Chondrocyte (in vitro differentiated cells): ENCODE measurements around the gene NDUFA8. TPM values are rescaled to one million over a fixed set of nuclear protein-coding genes. Genes with fewer than 3 reads are reported as not detected.

Experiments
- DNase-seq: peaks from one replicate; pipeline ENCODE4 v3.0.0; 2021; ENCODE audit warnings: mixed read lengths, low spot score
- H3K27ac Mint-ChIP-seq: one replicate; pipeline ENCODE4 v1.8.0; 2021; ENCODE audit warnings: mild to moderate bottlenecking, moderate library complexity, mixed read lengths; ENCODE audit not compliant: unreplicated experiment
- H3K27me3 Mint-ChIP-seq: 2 replicates; pipeline ENCODE4 v1.8.0; 2021; ENCODE audit warnings: low read depth, mixed read lengths
- H3K36me3 Mint-ChIP-seq: 2 replicates; pipeline ENCODE4 v1.8.0; 2021; ENCODE audit warnings: low read depth, mixed read lengths
- H3K4me1 Mint-ChIP-seq: 2 replicates; pipeline ENCODE4 v1.8.0; 2021; ENCODE audit warnings: low read depth, mild to moderate bottlenecking, mixed read lengths
- H3K4me3 Mint-ChIP-seq: one replicate; pipeline ENCODE4 v1.8.0; 2021; ENCODE audit warnings: mild to moderate bottlenecking, moderate library complexity, mixed read lengths; ENCODE audit not compliant: unreplicated experiment
- H3K9me3 Mint-ChIP-seq: 2 replicates; pipeline ENCODE4 v1.8.0; 2021; ENCODE audit warnings: low read depth, mixed read lengths
- total RNA-seq: library from RNA; stranded (reverse); gene quantifications from 3 replicates; pipeline ENCODE4 v1.2.1, GENCODE V29; 2021
- TF ChIP-seq, protein P1 (sequence below): fragments of 200-600 bp; sonication (generic); IDR thresholded peaks from 2 replicates; pipeline ENCODE4 v1.5.0; 2021; ENCODE audit warnings: antibody characterized with exemption, mild to moderate bottlenecking, moderate library complexity

NDUFA8 gene
- total RNA-seq, 1 donor from 2014 or later, result 47.9 TPM

DNA sequence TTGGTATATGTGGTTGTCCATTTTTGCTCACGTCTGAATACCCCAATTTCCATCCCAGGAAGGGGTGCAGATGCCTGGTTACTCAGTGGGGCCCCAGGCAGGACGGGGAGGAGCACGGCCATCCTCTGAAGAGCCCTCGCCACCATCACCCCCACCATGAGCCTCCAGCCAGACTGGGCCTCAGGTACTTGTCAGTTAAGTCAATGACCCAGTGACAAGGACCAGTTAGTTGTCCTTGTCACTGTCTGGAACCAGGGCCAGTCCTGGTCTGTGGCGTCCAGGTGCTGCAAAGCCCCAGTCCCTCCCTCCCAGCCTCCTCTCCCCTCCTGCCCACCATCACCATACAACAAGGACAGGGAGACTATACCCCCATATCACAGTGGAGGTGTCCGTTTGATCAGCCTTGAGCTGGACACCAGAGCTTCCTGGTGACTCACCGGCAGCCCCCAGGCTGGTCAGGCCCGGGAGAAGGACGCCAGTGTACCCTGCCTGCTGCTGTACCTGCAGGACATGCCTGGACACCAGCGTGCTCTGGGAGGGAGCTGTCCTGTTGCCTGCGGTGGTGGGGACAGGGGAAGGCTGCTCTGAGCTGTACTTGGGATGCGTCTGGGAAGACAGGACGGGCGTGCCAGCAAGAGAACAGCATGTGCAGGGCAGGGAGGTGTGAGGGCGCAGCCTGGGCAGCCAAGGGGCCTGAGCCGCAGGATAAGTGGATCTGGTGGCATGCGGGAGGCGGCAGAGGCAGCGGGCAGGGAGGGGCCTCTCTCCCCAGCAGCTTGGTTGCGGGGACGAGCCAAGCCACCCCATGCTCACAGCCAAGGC is 33.9 kb downstream of the NDUFA8 start:
- Mint-ChIP-seq H3K4me1 (peaks cover 19% of the 10 kb centered on the region), H3K36me3 (no peaks in the 10 kb centered on the region), H3K27me3 (peaks cover 14% of the 10 kb centered on the region), H3K9me3 (no peaks in the 10 kb centered on the region), H3K4me3 (peak overlapping the region; percentile 72), H3K27ac (no peak overlapping the region)
- DNase-seq, result no peak
- TF ChIP-seq, protein P1, sequence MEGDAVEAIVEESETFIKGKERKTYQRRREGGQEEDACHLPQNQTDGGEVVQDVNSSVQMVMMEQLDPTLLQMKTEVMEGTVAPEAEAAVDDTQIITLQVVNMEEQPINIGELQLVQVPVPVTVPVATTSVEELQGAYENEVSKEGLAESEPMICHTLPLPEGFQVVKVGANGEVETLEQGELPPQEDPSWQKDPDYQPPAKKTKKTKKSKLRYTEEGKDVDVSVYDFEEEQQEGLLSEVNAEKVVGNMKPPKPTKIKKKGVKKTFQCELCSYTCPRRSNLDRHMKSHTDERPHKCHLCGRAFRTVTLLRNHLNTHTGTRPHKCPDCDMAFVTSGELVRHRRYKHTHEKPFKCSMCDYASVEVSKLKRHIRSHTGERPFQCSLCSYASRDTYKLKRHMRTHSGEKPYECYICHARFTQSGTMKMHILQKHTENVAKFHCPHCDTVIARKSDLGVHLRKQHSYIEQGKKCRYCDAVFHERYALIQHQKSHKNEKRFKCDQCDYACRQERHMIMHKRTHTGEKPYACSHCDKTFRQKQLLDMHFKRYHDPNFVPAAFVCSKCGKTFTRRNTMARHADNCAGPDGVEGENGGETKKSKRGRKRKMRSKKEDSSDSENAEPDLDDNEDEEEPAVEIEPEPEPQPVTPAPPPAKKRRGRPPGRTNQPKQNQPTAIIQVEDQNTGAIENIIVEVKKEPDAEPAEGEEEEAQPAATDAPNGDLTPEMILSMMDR, result peak; percentile 31

DNA sequence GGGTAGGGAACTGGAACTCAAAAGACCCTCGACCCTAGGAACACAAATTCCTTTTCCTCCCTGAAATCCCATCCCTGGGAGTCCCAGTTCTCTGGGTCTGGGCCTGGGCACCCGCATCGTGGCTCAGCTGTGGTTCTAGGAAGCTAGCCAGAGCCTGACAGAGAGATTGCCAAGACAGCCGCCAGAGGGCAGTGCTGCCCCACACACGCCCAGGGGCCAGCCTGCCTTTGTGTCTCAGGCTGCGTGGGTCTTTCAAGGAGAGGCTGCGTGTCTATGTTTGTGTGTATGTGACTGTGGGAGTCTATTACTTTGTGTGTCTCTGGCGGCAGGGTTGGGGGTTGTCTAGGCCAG is 34.4 kb downstream of the NDUFA8 start:
- no peaks in the 10 kb centered on the region for H3K36me3 Mint-ChIP-seq
- DNase-seq, result no peak
- H3K9me3 Mint-ChIP-seq, result no peaks in the 10 kb centered on the region
- H3K4me3 Mint-ChIP-seq, result no peak overlapping the region
- no peak overlapping the region for H3K27ac Mint-ChIP-seq
- TF ChIP-seq, protein P1, result peak; percentile 99
- peaks cover 13% of the 10 kb centered on the region for H3K27me3 Mint-ChIP-seq
- peaks cover 19% of the 10 kb centered on the region for H3K4me1 Mint-ChIP-seq

DNA sequence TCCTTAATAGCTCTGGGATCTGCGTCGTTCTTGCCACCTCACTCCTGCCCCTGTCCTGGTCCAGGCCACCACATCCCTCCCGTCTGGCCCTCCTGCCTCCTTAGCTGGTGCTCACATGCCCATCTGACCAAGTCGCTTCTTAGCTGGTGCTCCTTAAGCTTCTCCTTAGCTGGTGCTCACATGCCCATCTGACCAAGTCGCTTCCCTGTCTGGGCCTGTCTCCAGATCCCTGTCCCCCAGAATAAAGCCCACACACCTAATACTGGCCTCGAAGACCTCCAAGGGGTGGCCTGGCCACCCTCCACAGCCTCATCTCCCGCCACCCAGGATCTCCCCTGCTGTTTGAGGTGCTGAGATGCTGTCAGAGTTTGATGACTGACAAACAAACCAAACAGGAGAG is 35.1 kb downstream of the NDUFA8 start:
- Mint-ChIP-seq H3K27ac (no peak overlapping the region), H3K4me1 (peaks cover 19% of the 10 kb centered on the region), H3K4me3 (no peak overlapping the region), H3K36me3 (no peaks in the 10 kb centered on the region), H3K9me3 (no peaks in the 10 kb centered on the region), H3K27me3 (peaks cover 13% of the 10 kb centered on the region)
- no peak for DNase-seq
- TF ChIP-seq, protein P1, result no peak

DNA sequence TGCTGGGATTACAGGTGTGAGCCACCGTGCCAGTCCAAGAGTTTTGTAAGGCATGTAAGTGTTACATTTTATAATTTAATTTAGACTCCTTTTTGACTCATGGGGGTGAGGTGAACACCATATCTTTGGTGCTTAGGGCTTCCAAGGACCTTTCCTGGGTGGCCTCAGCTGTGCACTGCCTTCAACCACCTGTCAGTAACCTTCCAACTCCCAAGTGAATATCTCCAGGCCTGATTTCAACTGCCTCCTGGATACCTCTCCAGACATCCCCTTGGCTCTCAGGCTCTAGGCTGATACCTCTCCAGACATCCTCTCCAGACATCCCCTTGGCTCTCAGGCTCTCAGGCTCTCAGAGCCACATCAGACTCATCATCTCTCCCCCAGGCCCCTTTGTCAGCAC is 35.5 kb downstream of the NDUFA8 start:
- peaks cover 19% of the 10 kb centered on the region for H3K4me1 Mint-ChIP-seq
- DNase-seq, result no peak
- no peak overlapping the region for H3K4me3 Mint-ChIP-seq
- H3K9me3 Mint-ChIP-seq, result no peaks in the 10 kb centered on the region
- no peak overlapping the region for H3K27ac Mint-ChIP-seq
- TF ChIP-seq, protein P1, result no peak
- peaks cover 11% of the 10 kb centered on the region for H3K27me3 Mint-ChIP-seq
- H3K36me3 Mint-ChIP-seq, result no peaks in the 10 kb centered on the region

DNA sequence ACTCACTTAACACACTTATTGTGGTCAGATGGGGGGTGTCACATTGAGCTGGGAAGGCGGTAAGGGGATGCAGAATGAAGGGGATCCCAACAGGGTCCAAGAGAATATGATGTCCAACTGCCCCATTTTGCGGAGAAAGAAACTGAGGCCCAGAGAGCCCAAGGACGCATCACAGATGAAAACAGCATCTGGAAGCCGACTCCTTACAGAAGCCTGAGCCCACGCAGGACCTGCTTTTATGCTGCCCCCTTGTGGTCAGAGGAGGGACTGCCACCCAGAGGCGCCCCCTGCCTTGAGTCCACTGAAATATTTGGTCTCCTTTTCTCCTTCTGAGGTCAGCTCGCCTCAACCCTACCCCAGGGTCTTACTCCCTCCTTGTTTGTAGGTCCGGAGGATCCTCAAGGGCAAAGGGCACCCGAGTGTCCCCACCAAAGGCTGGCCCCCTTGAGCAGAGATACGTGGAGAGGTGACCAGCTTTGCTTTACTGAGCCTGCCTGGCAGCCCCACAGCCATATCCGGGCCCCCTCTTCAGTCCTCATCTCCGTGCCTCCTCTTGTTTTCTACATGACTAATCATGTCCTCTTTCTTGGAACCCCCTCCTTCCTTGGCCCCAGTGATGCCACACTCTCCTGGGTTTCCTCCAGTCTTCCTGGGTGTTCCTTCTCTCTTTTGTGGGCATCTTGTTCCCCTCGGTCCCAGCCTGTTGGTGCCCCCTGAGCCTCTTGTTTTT is 36.5 kb downstream of the NDUFA8 start:
- H3K36me3 Mint-ChIP-seq, result no peaks in the 10 kb centered on the region
- H3K27ac Mint-ChIP-seq, result no peak overlapping the region
- H3K4me1 Mint-ChIP-seq, result peaks cover 19% of the 10 kb centered on the region
- peaks cover 11% of the 10 kb centered on the region for H3K27me3 Mint-ChIP-seq
- no peak overlapping the region for H3K4me3 Mint-ChIP-seq
- H3K9me3 Mint-ChIP-seq, result no peaks in the 10 kb centered on the region
- no peak for DNase-seq
- TF ChIP-seq, protein P1, result peak; percentile 98
